KG1 (cell line): ENCODE results near the gene HAND1.

ENCODE experiments used
- DNase-seq: peaks from one replicate; lab custom pipeline; 2025; lab: John Stamatoyannopoulos, UW

Gene HAND1

DNA sequence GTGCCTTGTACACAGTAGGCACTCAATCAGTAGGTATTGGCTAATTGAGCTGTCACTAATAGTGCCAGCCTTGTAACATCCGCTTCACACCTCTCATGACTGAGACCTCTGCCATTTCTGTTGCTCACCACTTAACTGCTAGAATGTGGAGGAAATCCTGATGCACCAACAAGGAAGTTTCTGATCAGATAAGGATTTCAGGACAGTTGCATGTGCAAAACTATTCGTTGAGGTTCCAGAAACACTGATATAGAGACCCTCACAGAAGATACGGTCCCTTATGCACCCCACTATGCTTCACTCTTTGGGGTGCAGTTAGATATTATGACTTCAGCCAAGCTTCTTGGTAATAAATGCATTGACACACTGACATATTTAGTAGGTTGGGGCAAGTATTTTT is 21.5 kb downstream of the HAND1 start:
- no peak for DNase-seq

DNA sequence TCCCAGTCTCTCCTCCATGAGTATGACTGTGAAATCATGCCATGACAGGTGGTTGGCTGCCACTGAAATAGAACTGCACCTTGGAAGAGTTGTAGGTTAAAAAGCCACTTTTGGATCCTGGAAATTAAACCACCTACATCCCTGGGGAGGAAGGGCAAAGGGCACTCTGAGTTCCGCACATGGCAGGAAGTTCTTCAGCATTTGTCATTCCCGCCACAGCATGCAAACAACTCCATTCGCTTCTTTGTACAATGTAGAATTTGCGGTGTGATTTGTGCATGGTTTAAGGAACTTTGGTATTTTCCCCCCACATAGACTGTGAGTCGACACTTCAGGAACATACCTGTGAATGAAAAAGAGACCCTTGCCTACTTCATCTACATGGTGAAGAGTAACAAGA is 22.4 kb downstream of the HAND1 start:
- DNase-seq, result no peak

DNA sequence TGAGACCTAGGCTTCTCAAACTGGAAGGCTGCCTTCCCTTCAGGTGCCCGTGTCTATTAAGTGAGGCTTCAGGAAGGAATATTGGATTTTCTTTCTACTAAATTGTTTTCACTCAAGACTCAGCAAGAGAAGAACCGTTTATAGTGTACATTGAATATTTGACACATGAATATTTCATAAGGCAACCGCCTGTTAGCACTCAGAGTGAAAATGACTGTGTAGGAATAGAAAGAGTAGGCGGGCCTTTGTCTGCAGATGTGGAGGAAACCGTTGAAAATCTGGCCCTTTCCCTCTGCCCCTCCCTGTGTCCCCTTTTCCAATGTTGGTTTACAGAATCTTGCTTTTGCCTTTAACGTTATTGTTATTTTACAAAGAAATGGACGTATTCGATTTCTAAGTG is 26.1 kb downstream of the HAND1 start:
- no peak for DNase-seq

DNA sequence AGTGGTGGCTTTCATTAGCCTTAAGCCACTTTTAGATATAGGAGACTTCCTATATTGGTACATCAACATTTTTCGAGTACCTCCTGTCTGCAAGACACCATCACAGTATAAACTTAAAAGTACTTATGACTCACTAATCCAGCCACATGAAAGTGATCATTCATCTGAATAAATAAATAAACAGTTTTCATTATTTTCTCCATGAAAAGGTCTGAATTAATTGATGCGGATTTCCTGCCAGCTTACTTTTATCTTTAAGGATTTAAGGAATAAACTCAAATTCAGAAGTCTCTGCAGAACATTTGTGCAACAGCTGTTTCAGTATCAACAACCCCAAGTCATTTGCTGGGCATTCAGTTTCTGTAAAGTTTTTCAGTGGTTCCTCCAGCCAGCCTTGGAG is 28.2 kb downstream of the HAND1 start:
- no peak for DNase-seq

DNA sequence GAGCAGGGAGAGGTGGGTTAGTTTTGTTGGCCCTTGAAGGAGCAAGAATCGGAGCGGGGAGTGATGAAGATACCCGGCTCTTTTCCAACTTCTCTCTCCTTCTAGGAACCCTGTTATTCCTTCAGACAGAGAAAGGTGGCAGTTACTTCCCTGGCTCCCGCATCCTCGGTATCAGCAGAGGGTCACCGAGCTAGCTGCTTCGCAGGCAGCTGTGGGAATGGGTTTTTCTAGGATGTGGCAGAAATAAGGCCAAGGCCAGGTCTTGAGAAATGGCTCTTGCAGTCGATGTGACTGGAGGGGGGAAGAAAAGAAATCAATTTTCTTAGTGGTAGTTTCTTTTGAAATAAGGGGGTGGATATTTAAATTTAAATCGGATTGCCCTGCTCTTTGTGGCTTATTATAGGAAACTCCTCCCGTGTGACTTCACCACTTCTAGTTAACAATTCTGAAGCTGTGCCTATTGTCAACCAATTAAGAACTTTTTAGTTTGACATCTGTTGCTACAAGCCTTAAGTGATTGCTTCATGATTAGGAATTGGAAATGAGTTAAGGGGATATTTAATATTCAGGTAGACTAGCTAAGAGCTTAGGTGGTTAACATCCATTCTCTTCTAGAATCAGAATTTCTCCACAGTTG is 30.8 kb downstream of the HAND1 start:
- no peak for DNase-seq

DNA sequence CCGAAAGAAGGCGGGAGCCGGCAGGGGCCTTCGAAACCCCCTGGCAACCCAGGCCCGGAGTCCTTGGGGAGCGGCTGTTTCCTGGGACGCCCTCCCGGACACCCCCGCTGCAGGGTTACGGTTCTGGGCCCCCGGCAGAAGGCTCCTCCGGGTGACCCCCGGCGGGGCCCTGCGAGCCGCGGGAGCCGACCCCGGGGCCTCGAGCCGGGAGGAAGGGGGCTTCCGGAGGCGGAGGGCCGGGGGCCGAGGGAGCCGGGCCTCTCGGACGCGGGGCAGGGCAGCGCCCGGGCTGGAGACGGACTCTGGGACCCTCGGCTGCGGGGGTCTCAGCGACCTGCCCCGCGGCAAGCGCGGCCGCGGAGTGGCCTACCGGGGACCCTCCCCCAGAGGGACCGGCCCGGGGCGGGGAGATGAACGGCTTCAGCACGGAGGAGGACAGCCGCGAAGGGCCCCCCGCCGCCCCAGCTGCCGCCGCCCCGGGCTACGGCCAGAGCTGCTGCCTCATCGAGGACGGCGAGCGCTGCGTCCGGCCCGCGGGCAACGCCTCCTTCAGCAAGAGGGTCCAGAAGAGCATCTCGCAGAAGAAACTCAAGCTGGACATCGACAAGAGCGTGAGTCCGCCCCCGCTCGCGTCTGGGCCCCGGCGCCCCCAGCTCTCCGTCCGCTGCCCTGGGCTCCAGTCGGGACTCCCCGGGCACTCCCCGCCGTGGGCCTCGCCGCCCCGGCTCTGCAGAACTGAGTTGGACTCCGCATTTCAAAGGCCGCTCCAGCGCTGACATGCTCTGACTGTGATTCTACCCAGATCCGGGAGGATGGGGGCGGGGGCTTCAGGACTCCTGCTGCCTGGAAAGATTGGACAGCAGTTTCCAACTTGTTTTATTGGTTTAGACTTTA is 31.6 kb downstream of the HAND1 start:
- no peak for DNase-seq

DNA sequence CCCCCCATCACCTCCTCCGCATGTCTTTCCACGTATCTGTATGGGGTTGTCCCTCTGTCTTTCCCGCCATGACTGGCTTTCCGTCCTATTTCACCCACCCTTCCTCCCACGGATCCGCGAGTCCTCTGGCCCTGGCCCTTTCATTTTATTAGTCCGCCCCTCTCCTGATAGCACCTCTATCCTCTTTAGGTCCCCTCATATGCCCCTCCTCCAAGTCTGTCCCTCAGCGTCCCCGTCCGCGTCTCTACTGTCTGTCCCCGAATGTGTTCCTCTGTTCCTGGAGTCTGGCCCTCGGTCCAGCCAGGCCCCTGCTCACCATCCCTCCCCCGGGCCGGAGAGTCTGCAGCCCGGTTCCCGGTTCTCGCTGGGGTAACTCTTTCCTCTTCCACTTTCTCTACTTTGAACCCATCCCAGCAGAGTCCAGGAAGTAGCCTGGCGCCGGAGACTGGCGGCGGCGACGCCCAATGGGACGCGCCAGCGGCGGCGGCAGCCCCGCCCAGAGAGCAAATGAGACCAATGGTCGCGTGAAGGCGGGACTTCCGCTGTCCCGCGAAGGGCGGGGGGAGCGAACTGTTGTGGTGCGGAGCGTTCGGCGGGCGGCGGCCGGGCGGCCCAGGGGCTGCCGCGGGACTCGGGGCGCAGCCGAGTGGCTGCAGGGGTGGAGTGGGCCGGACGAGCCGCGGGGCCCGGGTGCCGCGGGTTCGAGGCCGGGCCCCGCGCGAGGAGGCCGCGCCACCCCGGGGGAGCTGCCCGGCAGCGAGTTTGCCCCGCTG is 32.4 kb downstream of the HAND1 start, which contains the start of gene SAP30L:
SAP30L (plus strand) TSS at position 576 of the 773 bp plus-strand sequence. CDS start 608 bp downstream, outside the sequence.
- peak; percentile 75 for DNase-seq

DNA sequence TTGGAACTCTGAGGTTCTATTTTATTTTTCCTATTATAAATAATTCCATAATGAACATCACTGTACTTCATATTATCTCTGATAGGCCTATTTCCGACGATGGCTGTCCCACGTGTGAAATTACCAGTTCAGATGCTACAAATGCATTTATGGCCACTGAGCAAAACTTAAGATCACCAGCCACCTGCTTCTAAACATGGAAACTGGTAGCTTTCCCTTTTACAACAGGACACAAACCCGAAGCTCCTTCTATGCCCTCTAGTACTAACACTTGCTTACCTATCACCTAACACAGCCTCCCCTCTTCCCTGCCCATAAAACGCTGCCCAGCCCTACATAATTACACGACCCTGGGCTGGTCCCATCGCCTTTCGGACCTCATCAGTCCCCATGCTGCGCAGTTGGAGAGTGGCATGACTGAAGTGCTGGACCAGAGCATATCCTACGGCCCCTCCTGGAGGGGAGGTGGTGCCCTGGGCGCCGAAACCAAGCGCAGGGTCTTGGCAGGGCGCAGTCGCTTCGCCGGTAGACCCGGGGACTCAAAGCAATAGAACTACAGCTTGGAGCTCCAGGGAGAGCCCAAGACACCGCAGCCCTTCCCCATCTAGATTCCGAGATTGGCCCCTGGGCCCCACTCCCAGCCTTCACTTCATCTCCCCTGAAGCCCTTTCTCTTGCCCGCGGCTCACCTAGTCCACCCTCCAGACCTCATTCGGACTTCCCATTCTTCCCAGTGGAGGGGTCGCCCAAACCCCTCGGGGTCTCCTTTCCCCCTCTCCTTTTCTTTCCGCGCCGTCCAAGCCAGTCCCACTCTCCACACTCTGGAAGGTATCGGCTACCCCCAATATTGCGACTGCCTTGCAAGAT is 33.2 kb downstream of the HAND1 start:
- no peak for DNase-seq

DNA sequence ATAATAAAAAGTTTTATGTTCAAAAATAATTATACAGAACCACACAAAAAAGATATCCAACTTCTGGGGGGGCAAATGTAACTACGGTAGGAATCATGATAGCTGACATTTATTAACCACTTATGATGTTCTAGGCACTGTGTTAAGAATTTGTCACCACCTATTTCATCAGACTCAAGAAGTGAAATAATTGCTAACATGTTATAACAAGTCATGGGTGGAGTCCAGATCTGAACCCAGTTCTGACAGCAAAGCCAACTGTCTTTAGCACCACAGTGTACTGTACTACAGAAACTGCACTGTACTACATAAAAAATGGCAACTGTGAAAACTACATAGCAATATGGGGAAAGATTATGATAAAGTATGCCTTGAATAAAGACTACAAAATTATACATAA is 35.2 kb downstream of the HAND1 start:
- DNase-seq, result no peak

DNA sequence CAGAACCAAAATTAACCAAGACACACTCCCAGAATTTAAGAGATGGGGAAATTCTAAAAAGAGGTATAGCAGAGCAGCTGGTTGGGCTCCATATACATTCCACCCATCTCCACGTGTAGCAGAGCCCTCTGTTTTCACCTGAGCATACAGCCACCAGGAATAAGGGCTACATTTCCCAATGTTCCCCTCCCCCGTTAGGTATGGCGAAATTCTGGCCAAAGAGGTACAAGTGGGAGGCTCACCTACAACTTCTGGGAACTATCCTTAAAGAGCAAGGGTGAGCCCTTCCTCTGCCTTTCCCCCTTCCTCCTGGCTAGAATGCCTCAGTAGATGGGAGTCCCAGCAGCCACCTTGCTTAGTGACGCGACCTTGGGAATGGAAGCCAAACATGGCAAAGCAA is 37.5 kb downstream of the HAND1 start:
- DNase-seq, result no peak

DNA sequence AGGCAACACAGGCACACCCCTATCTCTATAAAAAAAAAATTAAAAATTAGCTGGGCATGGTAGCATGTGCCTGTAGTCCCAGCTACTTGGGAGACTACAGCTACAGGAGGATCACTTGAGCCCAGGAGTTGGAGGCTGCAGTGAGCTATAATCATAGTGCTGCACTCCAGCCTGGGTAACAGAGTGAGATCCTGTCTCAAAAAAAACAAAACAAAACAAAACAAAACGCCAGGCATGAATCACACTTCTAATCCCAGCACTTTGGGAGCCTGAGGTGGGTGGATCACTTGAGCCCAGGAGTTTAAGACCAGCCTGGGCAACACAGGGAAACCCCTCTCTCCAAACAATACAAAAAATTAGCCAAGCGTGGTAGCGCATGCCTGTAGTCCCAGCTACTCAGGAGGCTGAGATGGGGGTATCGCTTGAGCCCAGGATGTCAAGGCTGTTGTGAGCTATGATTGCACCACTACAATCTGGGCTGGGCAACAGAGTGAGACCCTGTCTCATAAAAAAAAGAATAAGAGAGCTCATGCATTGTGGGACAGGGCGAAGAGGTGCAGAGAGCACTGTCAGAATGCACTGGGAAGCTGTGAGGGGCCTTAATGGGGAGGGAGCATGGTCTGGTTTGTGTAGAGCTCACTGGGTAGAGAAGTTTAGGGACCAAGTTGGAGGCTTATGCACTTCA is 40.6 kb downstream of the HAND1 start:
- DNase-seq, result no peak

DNA sequence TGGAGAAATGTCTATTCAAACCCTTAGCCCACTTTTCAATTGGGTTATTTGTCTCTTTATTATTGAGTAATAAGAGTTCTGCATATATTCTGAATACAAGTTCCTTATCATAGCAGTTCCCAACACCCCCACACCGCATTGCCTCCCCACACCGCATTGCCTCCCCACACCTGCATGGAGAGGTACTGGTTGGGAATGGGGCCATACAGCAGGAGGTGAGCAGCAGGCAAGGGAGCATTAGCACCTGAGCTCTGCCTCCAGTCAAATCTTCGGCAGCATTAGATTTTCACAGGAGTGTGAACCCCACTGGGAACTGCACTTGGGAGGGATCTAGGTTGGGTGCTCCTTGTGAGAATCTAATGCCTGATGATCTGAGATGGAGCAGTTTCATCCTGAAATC is 42.8 kb downstream of the HAND1 start:
- no peak for DNase-seq

DNA sequence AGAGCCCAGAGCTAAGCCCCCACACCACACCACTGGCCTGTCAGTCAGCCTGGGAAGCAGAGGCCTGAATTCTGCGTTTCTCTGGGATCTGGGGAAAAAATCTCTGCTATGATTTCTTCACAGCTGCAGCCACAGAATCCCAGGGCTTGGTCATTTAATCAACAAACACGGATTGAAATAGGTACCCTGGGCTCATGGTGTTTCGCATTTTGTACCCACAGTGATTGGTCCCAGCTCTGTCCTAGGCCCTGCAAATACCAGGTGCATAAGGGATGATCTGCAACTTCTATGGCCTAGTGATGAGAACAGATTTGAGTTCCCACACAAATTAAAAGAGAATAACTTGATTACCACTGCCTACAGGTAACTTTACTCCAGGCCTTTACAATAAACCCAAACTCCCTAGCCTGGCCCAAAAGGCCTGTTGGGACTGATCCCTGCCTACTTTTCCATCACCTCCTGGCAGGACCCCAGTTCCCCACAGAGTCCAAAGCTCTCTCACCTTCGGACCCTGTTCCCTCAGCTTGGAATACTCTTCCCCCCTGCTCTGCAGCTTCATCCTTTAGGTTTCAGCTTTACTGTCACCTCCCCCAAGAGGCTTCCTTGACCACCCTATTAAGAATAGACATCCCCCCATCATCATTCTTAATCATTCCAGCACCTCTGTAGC is 46.9 kb downstream of the HAND1 start:
- no peak for DNase-seq

DNA sequence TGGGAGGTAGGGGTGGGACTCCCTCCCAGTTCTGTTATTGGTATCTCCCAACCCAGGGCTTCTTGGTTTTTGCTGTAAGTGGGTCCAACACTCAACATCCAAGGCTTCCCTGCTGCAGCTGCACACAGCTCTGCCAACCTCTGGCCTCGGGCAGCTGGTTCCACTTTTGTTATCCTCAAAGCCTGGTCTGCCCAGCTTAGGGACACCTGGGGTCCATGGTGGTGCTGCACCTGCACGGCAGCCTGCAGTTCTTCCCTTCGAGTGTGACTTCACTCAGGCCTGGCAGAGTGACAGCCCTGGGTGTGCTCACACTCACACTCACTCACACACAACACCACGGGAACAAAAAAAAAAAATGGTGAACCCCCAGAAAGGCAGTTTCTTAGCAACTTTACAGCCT is 47.6 kb downstream of the HAND1 start:
- no peak for DNase-seq

DNA sequence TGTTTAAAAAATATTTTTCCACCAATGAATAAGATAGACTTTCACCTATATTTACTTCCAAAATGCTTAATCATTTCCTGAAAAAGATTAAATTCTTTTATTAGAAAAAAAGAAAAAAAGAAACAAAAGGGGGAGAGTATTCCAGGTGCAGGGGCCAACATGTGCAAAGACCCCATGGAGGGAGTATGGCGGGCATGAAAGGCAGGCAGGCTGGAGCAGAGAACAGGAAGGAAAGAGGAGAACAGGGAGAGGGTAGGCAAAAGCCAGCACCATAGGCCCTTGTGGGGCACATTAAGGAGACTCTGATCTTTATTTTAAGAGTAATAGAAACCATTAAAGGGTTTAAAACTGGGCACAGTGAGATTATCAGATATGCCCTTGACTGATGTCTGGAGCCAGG is 48.7 kb downstream of the HAND1 start:
- DNase-seq, result no peak

DNA sequence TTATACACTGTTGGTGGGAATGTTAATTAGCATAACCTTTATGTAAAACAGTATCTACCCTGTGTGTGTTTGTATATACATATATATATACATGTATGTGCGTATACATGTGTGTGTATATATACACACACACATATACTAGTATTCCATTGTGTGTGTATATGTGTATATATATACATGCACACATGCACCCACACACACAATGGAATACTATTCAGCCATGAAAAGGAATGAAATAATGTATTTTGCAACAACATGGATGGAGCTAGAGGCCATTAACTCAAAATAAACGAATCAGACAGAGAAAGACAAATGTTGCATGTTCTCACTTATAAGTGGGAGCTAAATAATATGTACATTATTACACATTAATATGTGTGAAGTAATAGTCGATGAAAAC is 49.8 kb downstream of the HAND1 start:
- no peak for DNase-seq
